ENCODE results near the gene RPL13A.

RPL13A gene

DNA sequence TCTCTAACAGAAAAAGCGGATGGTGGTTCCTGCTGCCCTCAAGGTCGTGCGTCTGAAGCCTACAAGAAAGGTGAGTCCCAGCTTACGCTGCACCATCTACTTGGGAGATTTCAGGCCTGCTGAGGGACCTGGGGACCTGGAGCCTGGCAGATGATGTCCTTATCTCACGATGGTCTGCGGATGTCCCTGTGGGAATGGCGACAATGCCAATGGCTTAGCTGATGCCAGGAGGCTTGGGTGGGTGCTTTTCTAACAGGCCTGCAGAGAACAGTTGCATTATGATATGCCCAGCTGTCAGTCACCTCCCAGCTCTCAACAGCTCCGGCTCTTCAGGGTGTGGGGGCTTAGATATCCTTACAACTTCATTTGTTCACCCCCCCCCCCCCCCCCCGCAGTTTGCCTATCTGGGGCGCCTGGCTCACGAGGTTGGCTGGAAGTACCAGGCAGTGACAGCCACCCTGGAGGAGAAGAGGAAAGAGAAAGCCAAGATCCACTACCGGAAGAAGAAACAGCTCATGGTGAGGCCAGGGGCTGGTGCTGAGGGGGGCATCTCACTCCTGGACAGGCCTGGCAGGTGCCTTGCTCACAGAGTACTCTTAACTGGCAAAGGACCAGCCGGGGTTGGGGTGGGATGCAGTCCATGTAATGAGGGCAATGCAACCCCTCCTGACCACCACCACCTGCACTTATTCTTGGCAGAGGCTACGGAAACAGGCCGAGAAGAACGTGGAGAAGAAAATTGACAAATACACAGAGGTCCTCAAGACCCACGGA lies 3.8 kb downstream of the RPL13A start:
- Histone ChIP-seq H3K27me3 (no peaks in the 10 kb centered on the region), H3K36me3 (peaks cover 32 to 48% (median 41%) of the 10 kb centered on the region in 3 donors), H3K9me3 (no peaks in the 10 kb centered on the region), H3K4me1 (peaks cover 0 to 35% (median 31%) of the 10 kb centered on the region in 4 donors), H3K27ac (no peak overlapping the region), H3K4me3 (no peak overlapping the region)
- no peak for DNase-seq
- intact Hi-C loops (cut with DNase I; ENCODE audit: low total_unique reads): loop anchor here (10.0 kb wide), 1 partner anchor 184 kb away; the partner anchor contains the start of gene PRMT1
- TF ChIP-seq, protein P1, sequence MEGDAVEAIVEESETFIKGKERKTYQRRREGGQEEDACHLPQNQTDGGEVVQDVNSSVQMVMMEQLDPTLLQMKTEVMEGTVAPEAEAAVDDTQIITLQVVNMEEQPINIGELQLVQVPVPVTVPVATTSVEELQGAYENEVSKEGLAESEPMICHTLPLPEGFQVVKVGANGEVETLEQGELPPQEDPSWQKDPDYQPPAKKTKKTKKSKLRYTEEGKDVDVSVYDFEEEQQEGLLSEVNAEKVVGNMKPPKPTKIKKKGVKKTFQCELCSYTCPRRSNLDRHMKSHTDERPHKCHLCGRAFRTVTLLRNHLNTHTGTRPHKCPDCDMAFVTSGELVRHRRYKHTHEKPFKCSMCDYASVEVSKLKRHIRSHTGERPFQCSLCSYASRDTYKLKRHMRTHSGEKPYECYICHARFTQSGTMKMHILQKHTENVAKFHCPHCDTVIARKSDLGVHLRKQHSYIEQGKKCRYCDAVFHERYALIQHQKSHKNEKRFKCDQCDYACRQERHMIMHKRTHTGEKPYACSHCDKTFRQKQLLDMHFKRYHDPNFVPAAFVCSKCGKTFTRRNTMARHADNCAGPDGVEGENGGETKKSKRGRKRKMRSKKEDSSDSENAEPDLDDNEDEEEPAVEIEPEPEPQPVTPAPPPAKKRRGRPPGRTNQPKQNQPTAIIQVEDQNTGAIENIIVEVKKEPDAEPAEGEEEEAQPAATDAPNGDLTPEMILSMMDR (IDR thresholded peaks at IDR 0.05): no peak

DNA sequence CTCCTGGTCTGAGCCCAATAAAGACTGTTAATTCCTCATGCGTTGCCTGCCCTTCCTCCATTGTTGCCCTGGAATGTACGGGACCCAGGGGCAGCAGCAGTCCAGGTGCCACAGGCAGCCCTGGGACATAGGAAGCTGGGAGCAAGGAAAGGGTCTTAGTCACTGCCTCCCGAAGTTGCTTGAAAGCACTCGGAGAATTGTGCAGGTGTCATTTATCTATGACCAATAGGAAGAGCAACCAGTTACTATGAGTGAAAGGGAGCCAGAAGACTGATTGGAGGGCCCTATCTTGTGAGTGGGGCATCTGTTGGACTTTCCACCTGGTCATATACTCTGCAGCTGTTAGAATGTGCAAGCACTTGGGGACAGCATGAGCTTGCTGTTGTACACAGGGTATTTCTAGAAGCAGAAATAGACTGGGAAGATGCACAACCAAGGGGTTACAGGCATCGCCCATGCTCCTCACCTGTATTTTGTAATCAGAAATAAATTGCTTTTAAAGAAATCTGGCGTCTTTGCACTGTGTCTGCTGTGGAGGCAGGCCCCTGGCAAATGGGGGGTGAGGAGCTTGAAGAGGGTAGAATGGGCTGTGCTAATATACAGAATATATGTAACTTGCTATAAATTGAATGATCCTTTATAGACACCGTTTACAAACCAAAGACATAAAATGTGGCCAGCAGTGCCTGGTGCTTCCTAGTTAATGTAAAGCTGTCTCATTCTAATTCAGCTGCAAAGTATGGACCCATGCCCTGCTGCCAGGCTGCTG lies 4.6 kb downstream of the RPL13A start:
- intact Hi-C loops (cut with DNase I; ENCODE audit: low total_unique reads): loop anchor here (10.0 kb wide), 1 partner anchor 183 kb away; the partner anchor contains the start of gene PRMT1
- H3K27ac ChIP-seq: no peak overlapping the region
- TF ChIP-seq, protein P1 (IDR thresholded peaks at IDR 0.05): no peak
- DNase-seq: no peak
- H3K9me3 ChIP-seq: no peaks in the 10 kb centered on the region
- peaks cover 32 to 48% (median 41%) of the 10 kb centered on the region in 3 donors for H3K36me3 ChIP-seq
- H3K4me1 ChIP-seq: peaks cover 0 to 36% (median 31%) of the 10 kb centered on the region in 4 donors
- H3K27me3 ChIP-seq: no peaks in the 10 kb centered on the region
- no peak overlapping the region for H3K4me3 ChIP-seq

DNA sequence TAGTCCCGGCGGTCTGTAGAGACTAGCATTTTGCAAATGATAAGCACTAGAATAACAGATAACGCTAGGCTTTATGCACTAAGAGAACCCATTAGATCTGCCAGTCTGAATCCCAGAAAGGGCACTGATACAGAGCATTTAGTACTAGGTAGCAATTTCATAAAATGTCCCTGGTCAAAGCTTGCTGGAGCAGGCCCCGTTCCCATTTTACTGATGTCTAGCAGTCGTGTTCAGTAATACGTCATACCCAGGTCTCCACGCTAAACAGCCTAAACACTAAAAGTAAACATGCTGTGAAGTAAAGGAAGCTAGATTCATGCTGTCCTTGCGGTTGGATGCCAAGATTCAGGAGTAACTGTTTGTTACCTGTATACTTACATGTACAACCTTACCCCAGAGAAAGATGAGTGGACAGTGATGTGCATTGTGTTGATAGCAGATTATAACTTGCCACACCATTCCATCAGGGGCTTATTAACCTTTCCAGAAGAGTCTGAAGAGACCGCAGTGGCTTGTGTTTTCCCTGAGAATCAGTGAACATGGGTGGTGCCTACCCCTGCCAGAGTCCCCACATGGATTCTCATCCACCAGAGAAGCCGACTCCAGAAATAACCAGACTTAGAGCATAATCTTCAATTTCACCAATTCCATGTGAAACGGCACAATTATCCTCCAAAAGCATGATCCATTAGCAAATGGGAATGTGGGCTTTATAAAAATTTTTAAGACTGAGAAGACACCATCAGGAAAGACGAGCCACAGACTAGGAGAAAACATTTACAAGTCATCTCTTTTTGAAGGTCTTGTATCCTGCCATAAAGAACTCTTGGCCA lies 5.4 kb downstream of the RPL13A start:
- intact Hi-C loops (cut with DNase I; ENCODE audit: low total_unique reads): loop anchor here (10.0 kb wide), 1 partner anchor 182 kb away; the partner anchor contains the start of gene PRMT1
- H3K4me3 ChIP-seq: no peak overlapping the region
- no peak for DNase-seq
- H3K36me3 ChIP-seq: peaks cover 40 to 56% (median 48%) of the 10 kb centered on the region in 3 donors
- TF ChIP-seq, protein P1 (IDR thresholded peaks at IDR 0.05): no peak
- no peaks in the 10 kb centered on the region for H3K27me3 ChIP-seq
- peaks cover 0 to 42% (median 39%) of the 10 kb centered on the region in 4 donors for H3K4me1 ChIP-seq
- no peaks in the 10 kb centered on the region for H3K9me3 ChIP-seq
- H3K27ac ChIP-seq: no peak overlapping the region

DNA sequence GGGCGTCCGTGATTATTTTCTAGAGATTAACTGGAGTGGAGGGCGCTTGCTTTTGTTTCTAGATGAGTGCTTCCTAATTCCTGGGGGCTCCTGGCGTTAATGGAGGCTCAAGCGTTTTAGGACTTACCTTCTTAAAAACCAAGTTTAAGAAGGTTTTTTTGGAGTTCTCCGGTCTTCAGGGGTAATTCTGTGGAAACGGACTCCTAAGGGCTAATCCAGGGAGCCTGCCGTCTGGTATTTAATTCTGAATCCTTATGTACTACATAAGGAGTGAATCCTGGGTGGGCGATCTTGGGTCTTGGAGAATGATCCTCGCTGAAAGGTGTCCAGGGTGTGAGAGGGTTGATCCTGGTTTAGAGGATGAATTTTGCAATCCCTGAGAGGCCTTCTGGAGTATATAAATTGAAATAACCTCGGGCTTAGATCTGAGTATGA lies 9.2 kb downstream of the RPL13A start:
- H3K36me3 ChIP-seq: peaks cover 35 to 52% (median 48%) of the 10 kb centered on the region in 3 donors
- intact Hi-C loops (cut with DNase I; ENCODE audit: low total_unique reads): loop anchor here (10.0 kb wide), 1 partner anchor 178 kb away; the partner anchor contains the start of gene PRMT1
- TF ChIP-seq, protein P1 (IDR thresholded peaks at IDR 0.05): no peak

More for the DNA sequence above, 9.2 kb downstream of the RPL13A start:
- Histone ChIP-seq H3K4me1 (peaks cover 0 to 47% (median 32%) of the 10 kb centered on the region in 4 donors), H3K27me3 (no peaks in the 10 kb centered on the region), H3K27ac (peak overlapping the region; percentile 89 to 92), H3K9me3 (no peaks in the 10 kb centered on the region), H3K4me3 (peak overlapping the region; percentile 80 to 87)
- DNase-seq: no peak
